OCI-LY3 (cell line): ENCODE measurements around the gene CYP3A4.

Experiments used
- CTCF ChIP-seq: fragments of 200-600, 300-600 bp; sonication (generic); IDR thresholded peaks from 2 replicates; pipeline ENCODE4 v1.5.1; 2014; ENCODE audit warnings: antibody characterized with exemption, low read length, low read depth
- EZH2phosphoT487 ChIP-seq: fragments of 200-600 bp; shearing (Covaris generic); IDR thresholded peaks from 2 replicates; pipeline ENCODE4 v1.6.1; 2018; ENCODE audit warnings: antibody characterized with exemption, mixed run types, low read depth

DNA sequence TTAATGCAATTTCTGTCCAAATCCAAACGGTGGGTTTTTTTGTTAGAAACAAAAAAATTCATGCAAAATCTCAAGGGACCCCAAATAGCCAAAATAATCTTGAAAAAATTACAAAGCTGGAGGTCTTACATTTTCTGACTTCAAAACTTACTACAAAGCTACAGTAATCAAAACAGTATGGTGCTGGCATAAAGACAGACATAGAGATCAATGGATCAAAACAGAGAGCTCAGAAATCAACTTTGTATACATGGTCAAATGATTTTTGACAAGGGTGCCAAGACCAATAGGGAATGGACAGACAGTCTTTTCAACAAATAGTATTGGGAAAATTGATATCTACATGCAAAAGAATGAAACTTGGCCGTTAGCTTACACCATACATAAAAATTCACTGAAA lies 21.7 kb upstream of the CYP3A4 start:
- TF ChIP-seq CTCF (no peak), EZH2phosphoT487 (no peak)
